Keratinocyte (primary cell): Measurements from ENCODE around the gene LDB2. TPM values are rescaled to one million over a fixed set of nuclear protein-coding genes. Genes with fewer than 3 reads are reported as not detected.

Experiments
- DNase-seq: peaks from one replicate; pipeline ENCODE4 v3.0.0-alpha.2; 2011; ENCODE audit warnings: low read depth, missing footprints, low spot score
- FAIRE-seq: peaks from 2 replicates; lab custom pipeline; 2011; peaks lifted over from hg19 to GRCh38; lab: Jason Lieb, UNC
- H2AFZ ChIP-seq: 2 replicates; pipeline ENCODE4 v1.6.0; 2012; ENCODE audit warnings: low read length, control low read depth, inconsistent platforms; ENCODE audit not compliant: control insufficient read depth
- H3K27ac ChIP-seq: 2 replicates; pipeline ENCODE4 v1.5.1; 2011; ENCODE audit warnings: low read length; ENCODE audit not compliant: control insufficient read depth, insufficient read depth
- H3K27me3 ChIP-seq: 3 replicates; pipeline ENCODE4 v1.6.0; 2011; ENCODE audit warnings: low read length; ENCODE audit not compliant: control insufficient read depth, insufficient read depth; ENCODE audit errors: extremely low read depth
- H3K36me3 ChIP-seq, 2 experiments: 2 replicates in 1 of 2; 3 replicates in 1 of 2; pipeline ENCODE4 v1.5.1; 2011; ENCODE audit warnings: low read length in 2 of 2, mild to moderate bottlenecking in 1 of 2; ENCODE audit not compliant: control insufficient read depth in 2 of 2, insufficient read depth in 2 of 2; ENCODE audit errors: extremely low read depth in 1 of 2
- H3K4me1 ChIP-seq: 3 replicates; pipeline ENCODE4 v1.5.1; 2011; ENCODE audit warnings: low read length; ENCODE audit not compliant: control insufficient read depth, insufficient read depth; ENCODE audit errors: extremely low read depth
- H3K4me2 ChIP-seq: 3 replicates; pipeline ENCODE4 v1.6.0; 2011; ENCODE audit warnings: low read depth, low read length; ENCODE audit not compliant: control insufficient read depth, insufficient read depth; ENCODE audit errors: extremely low read depth
- H3K4me3 ChIP-seq, 3 experiments: fragments of 200-600 bp in 1 of 3; sonication (generic) in 1 of 3; 2 replicates in 2 of 3; 3 replicates in 1 of 3; pipeline ENCODE4 v1.5.1; 2011 to 2016; ENCODE audit warnings: low read length in 3 of 3, mild to moderate bottlenecking in 3 of 3, control low read depth in 2 of 3, inconsistent platforms in 1 of 3, low read depth in 1 of 3, mixed read lengths in 1 of 3, mixed run types in 1 of 3, moderate library complexity in 1 of 3; ENCODE audit not compliant: control insufficient read depth in 2 of 3, insufficient read depth in 2 of 3; ENCODE audit errors: extremely low read depth in 1 of 3
- H3K79me2 ChIP-seq: 2 replicates; pipeline ENCODE4 v1.6.0; 2012; ENCODE audit warnings: low read length; ENCODE audit not compliant: control insufficient read depth, insufficient read depth
- H3K9ac ChIP-seq: 3 replicates; pipeline ENCODE4 v1.6.0; 2011; ENCODE audit warnings: low read length; ENCODE audit not compliant: control insufficient read depth, insufficient read depth; ENCODE audit errors: extremely low read depth
- H3K9me1 ChIP-seq: 3 replicates; pipeline ENCODE4 v1.6.0; 2011; ENCODE audit warnings: low read length; ENCODE audit not compliant: control insufficient read depth, insufficient read depth; ENCODE audit errors: extremely low read depth
- H3K9me3 ChIP-seq: 2 replicates; pipeline ENCODE4 v1.5.1; 2012; ENCODE audit warnings: low read depth, low read length; ENCODE audit not compliant: control insufficient read depth
- H4K20me1 ChIP-seq: 3 replicates; pipeline ENCODE4 v1.6.0; 2011; ENCODE audit warnings: low read length; ENCODE audit not compliant: control insufficient read depth, insufficient read depth; ENCODE audit errors: extremely low read depth
- EZH2 ChIP-seq: IDR thresholded peaks from one replicate; pipeline ENCODE4 v1.6.1; 2012; ENCODE audit warnings: inconsistent platforms, mild to moderate bottlenecking, low read length, moderate library complexity
- dilution Hi-C: fragments of 300-500 bp; cut with MboI; formaldehyde crosslinking; loops from one replicate; pipeline ENCODE4 v1.7.0; 2020; ENCODE audit warnings: low sequenced_read_pairs; ENCODE audit not compliant: extremely low pct_ligation_motif_present
- polyA plus RNA-seq, 5 experiments: library from polyadenylated mRNA; depleted of rRNA in 3 of 5; stranded (reverse) in 3 of 5; stranded (forward) in 1 of 5; unstranded in 1 of 5; fragments of >200 nt; gene quantifications; 1 replicate in 1 of 5; 2 replicates in 3 of 5; 3 replicates in 1 of 5; pipeline versions ENCODE4 v1.2.1 to v1.2.3, GENCODE V29; 2011 to 2012; ENCODE audit warnings: missing spikeins in 2 of 5, low read depth in 1 of 5, low replicate concordance in 1 of 5
- TF ChIP-seq, protein P1 (sequence below), 3 experiments: IDR thresholded peaks in 1 of 3; conservative IDR thresholded peaks in 1 of 3; optimal IDR thresholded peaks in 1 of 3; 2 replicates in 2 of 3; 3 replicates in 1 of 3; pipeline versions ENCODE3 to v1.5.1; 2011; ENCODE audit warnings: low read length in 3 of 3, mild to moderate bottlenecking in 3 of 3, moderate library complexity in 2 of 3, control low read depth in 1 of 3, inconsistent platforms in 1 of 3; ENCODE audit not compliant: insufficient read depth in 2 of 3; ENCODE audit errors: extremely low read depth in 1 of 3

LDB2 gene
- polyA plus RNA-seq, 1 donor (not counting 4 experiments of a cell fraction or from before 2014, with no cell fraction given) = not detected

DNA sequence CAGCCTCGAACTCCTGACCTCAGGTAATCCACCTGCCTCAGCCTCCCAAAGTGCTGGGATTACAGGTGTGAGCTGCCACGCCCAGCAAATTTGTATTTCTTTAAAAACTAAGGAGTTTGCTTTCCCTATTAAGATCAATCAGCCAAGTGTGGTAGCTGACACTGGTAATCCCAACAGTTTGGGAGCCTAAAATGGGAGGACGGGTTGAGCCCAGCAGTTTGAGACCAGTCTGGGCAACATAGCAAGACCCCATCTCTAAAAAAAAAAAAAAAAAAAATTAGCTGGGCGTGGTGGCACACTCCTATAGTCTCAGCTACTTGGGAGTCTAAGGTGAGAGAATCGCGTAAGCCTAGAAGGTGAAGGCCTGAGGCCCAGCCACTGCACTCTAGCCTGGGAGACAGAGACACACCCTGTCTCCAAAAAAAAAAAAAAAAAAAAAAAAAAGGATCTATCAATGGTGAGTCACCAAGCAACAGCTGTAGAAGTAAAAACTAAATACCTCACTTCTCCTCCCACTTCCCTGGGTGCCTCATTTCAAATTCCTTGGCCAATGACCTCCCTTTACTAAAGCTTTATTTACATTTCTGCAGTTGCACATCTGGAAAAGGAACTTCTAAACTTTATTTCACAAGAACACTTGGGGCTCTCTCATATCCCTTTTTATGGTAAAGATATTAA lies 54.5 kb downstream of the LDB2 start:
- Histone ChIP-seq H3K9me1 (no peaks in the 10 kb centered on the region), H3K36me3 (no peaks in the 10 kb centered on the region), H3K9me3 (no peaks in the 10 kb centered on the region), H3K27me3 (no peaks in the 10 kb centered on the region), H2AFZ (no peak overlapping the region), H3K9ac (no peak overlapping the region), H3K4me3 (no peak overlapping the region), H3K4me1 (no peaks in the 10 kb centered on the region), H4K20me1 (no peaks in the 10 kb centered on the region), H3K4me2 (no peak overlapping the region), H3K79me2 (no peaks in the 10 kb centered on the region), H3K27ac (no peak overlapping the region)
- FAIRE-seq (no peak), DNase-seq (no peak)
- dilution Hi-C loops = no loop called here
- TF ChIP-seq EZH2 = no peak
- TF ChIP-seq, protein P1, sequence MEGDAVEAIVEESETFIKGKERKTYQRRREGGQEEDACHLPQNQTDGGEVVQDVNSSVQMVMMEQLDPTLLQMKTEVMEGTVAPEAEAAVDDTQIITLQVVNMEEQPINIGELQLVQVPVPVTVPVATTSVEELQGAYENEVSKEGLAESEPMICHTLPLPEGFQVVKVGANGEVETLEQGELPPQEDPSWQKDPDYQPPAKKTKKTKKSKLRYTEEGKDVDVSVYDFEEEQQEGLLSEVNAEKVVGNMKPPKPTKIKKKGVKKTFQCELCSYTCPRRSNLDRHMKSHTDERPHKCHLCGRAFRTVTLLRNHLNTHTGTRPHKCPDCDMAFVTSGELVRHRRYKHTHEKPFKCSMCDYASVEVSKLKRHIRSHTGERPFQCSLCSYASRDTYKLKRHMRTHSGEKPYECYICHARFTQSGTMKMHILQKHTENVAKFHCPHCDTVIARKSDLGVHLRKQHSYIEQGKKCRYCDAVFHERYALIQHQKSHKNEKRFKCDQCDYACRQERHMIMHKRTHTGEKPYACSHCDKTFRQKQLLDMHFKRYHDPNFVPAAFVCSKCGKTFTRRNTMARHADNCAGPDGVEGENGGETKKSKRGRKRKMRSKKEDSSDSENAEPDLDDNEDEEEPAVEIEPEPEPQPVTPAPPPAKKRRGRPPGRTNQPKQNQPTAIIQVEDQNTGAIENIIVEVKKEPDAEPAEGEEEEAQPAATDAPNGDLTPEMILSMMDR (optimal IDR thresholded peaks at IDR 0.05 in 1 of 3, IDR thresholded peaks at IDR 0.05 in 1 of 3, conservative IDR thresholded peaks at IDR 0.05 in 1 of 3; ENCODE audit: extremely low read depth in 1 of 3, insufficient read depth in 2 of 3, low read length in 3 of 3) = no peak

- Histone ChIP-seq H3K4me2 (no peak overlapping the region), H3K27ac (no peak overlapping the region), H3K9ac (no peak overlapping the region), H3K4me1 (no peaks in the 10 kb centered on the region), H3K4me3 (no peak overlapping the region), H3K9me3 (no peaks in the 10 kb centered on the region), H3K36me3 (no peaks in the 10 kb centered on the region), H3K79me2 (no peaks in the 10 kb centered on the region), H3K9me1 (no peaks in the 10 kb centered on the region), H4K20me1 (no peaks in the 10 kb centered on the region), H2AFZ (no peak overlapping the region), H3K27me3 (no peaks in the 10 kb centered on the region)
- TF ChIP-seq, protein P1 (optimal IDR thresholded peaks at IDR 0.05 in 1 of 3, IDR thresholded peaks at IDR 0.05 in 1 of 3, conservative IDR thresholded peaks at IDR 0.05 in 1 of 3; ENCODE audit: extremely low read depth in 1 of 3, insufficient read depth in 2 of 3, low read length in 3 of 3) = no peak
- no peak for TF ChIP-seq EZH2
- DNase-seq (no peak), FAIRE-seq (no peak)
- dilution Hi-C loops = no loop called here
These were observed 60.1 kb downstream of the LDB2 start for GRCh38 chr4:16838226-16838875.
